ENCODE results near the gene HSPA6.
"Not testable (repeated sequence)": the region's sequence is repeated elsewhere in the genome, so short reads cannot be mapped to it uniquely, and the experiment has no call there.

Gene HSPA6

GRCh38 chr1:161560960-161561715 lies 36.8 kb downstream of the HSPA6 start:
- DNase-seq (ENCODE audit: low read depth in 2 of 2), result not testable (repeated sequence)

GRCh38 chr1:161562441-161562840 lies 38.1 kb downstream of the HSPA6 start:
- not testable (repeated sequence) for DNase-seq (ENCODE audit: low read depth in 2 of 2)

- not testable (repeated sequence) for DNase-seq (ENCODE audit: low read depth in 2 of 2)
Observed at GRCh38 chr1:161563522-161563921, 39.2 kb downstream of the HSPA6 start.

- DNase-seq (ENCODE audit: low read depth in 2 of 2), result not testable (repeated sequence)
Observed at GRCh38 chr1:161566602-161566960, 42.2 kb downstream of the HSPA6 start.

- DNase-seq (ENCODE audit: low read depth in 2 of 2), result not testable (repeated sequence)
Observed at GRCh38 chr1:161571703-161572102, 47.4 kb downstream of the HSPA6 start.
